ENCODE results near the gene TMEM209.

TMEM209 gene

GRCh38 chr7:130182990-130183389 lies 22.2 kb downstream of the TMEM209 start:
- Histone ChIP-seq H3K36me3 (peaks cover 48% of the 10 kb centered on the region), H3K27me3 (no peaks in the 10 kb centered on the region), H3K27ac (no peak overlapping the region), H3K9me3 (no peaks in the 10 kb centered on the region), H3K4me3 (ENCODE audit: low read depth in 1 of 2, low read length in 1 of 2) (no peak overlapping the region), H3K4me1 (ENCODE audit: control insufficient read depth in 1 of 2, insufficient read depth in 1 of 2, low read depth in 1 of 2, low read length in 1 of 2) (no peaks in the 10 kb centered on the region)
- TF ChIP-seq CTCF (IDR thresholded peaks at IDR 0.05) = no peak

GRCh38 chr7:130181263-130181605 lies 24.0 kb downstream of the TMEM209 start:
- no peak overlapping the region for H3K4me3 ChIP-seq (ENCODE audit: low read depth in 1 of 2, low read length in 1 of 2)
- no peak for TF ChIP-seq CTCF (IDR thresholded peaks at IDR 0.05)
- H3K27me3 ChIP-seq = no peaks in the 10 kb centered on the region
- no peaks in the 10 kb centered on the region for H3K4me1 ChIP-seq (ENCODE audit: control insufficient read depth in 1 of 2, insufficient read depth in 1 of 2, low read depth in 1 of 2, low read length in 1 of 2)
- no peak overlapping the region for H3K27ac ChIP-seq
- H3K9me3 ChIP-seq = no peaks in the 10 kb centered on the region
- H3K36me3 ChIP-seq = peaks cover 48% of the 10 kb centered on the region

GRCh38 chr7:130180571-130181262 lies 24.5 kb downstream of the TMEM209 start:
- H3K27ac ChIP-seq = no peak overlapping the region
- no peak overlapping the region for H3K4me3 ChIP-seq (ENCODE audit: low read depth in 1 of 2, low read length in 1 of 2)
- no peaks in the 10 kb centered on the region for H3K27me3 ChIP-seq
- no peaks in the 10 kb centered on the region for H3K4me1 ChIP-seq (ENCODE audit: control insufficient read depth in 1 of 2, insufficient read depth in 1 of 2, low read depth in 1 of 2, low read length in 1 of 2)
- no peak for TF ChIP-seq CTCF (IDR thresholded peaks at IDR 0.05)
- H3K36me3 ChIP-seq = peaks cover 48% of the 10 kb centered on the region
- no peaks in the 10 kb centered on the region for H3K9me3 ChIP-seq

- Histone ChIP-seq H3K4me3 (ENCODE audit: low read depth in 1 of 2, low read length in 1 of 2) (no peak overlapping the region), H3K27me3 (no peaks in the 10 kb centered on the region), H3K9me3 (no peaks in the 10 kb centered on the region), H3K36me3 (peaks cover 41% of the 10 kb centered on the region), H3K4me1 (ENCODE audit: control insufficient read depth in 1 of 2, insufficient read depth in 1 of 2, low read depth in 1 of 2, low read length in 1 of 2) (no peaks in the 10 kb centered on the region), H3K27ac (no peak overlapping the region)
- no peak for TF ChIP-seq CTCF (IDR thresholded peaks at IDR 0.05)
Observed at GRCh38 chr7:130179631-130180030, 25.6 kb downstream of the TMEM209 start.

- TF ChIP-seq CTCF (IDR thresholded peaks at IDR 0.05) = no peak
- H3K36me3 ChIP-seq = peaks cover 34% of the 10 kb centered on the region
- no peaks in the 10 kb centered on the region for H3K27me3 ChIP-seq
- H3K4me3 ChIP-seq (ENCODE audit: low read depth in 1 of 2, low read length in 1 of 2) = no peak overlapping the region
- H3K4me1 ChIP-seq (ENCODE audit: control insufficient read depth in 1 of 2, insufficient read depth in 1 of 2, low read depth in 1 of 2, low read length in 1 of 2) = no peaks in the 10 kb centered on the region
- no peak overlapping the region for H3K27ac ChIP-seq
- no peaks in the 10 kb centered on the region for H3K9me3 ChIP-seq
Observed at GRCh38 chr7:130178251-130178650, 27.0 kb downstream of the TMEM209 start.
